ENCODE data around the gene DCHS2. TPM values are rescaled to one million over a fixed set of nuclear protein-coding genes. Genes with fewer than 3 reads are reported as not detected.

Gene DCHS2
- total RNA-seq, 1 experiment from 2014 or later = not detected

DNA sequence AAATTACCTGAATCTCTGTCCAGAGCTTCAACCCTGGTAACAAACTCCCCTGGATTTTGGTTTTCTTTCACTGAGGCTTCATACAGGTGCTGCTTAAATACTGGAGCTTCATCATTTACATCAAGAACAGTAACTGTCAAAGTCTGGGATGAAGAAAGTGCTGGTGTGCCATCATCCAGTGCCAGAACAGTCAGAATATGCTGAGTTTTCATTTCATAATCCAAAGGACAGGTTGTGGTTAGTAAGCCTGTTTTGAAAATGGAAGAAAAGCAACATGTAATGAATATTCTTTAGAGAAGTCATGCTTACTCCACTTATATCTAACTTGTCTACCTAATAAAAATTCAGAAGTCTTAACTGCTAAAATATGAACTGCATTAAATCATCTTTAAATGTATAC lies 175.9 kb downstream of the DCHS2 start:
- no peaks in the 10 kb centered on the region for H3K27me3 ChIP-seq (ENCODE audit: low read length)
- H3K4me2 ChIP-seq (ENCODE audit: low read depth, low read length, poor library complexity, severe bottlenecking) = no peak overlapping the region
- no peak for DNase-seq
- H4K20me1 ChIP-seq (ENCODE audit: insufficient read depth, low read depth, low read length) = no peaks in the 10 kb centered on the region
- H3K36me3 ChIP-seq (ENCODE audit: insufficient read depth, low read length) = no peaks in the 10 kb centered on the region
- H3K9ac ChIP-seq (ENCODE audit: low read length) = no peak overlapping the region
- no peak overlapping the region for H3K27ac ChIP-seq (ENCODE audit: low read length)
- H3K4me3 ChIP-seq (ENCODE audit: low read length) = no peak overlapping the region
- H3K79me2 ChIP-seq (ENCODE audit: low read length) = no peaks in the 10 kb centered on the region
- H2AFZ ChIP-seq (ENCODE audit: low read length) = no peak overlapping the region
- no peaks in the 10 kb centered on the region; the same call in 1 of the 2 replicates for H3K4me1 ChIP-seq (ENCODE audit: low read length)
- no peaks in the 10 kb centered on the region for H3K9me3 ChIP-seq (ENCODE audit: low read length)
- H3K9me2 ChIP-seq (replicated peaks; ENCODE audit: insufficient read depth, low read length) = no peaks in the 10 kb centered on the region

DNA sequence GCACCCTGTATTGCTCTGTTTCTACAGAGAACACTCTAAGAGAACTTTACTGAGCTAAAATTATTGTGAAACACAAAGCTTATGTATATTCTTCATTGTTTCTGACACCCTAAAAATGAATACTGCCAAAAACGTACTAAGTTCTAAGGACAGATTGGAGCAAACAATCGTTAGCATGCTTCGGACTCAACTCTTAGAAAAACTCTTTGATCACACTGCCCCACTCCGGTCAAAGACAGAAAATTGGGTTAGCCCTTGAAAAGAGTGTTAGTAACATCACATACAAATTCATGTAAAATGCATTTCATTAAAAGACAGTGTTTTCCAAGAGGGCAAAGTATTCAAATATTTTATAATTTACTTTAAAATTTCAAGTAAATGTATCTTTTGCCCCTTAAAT lies 177.4 kb downstream of the DCHS2 start:
- Histone ChIP-seq H3K4me1 (ENCODE audit: low read length) (no peaks in the 10 kb centered on the region; the same call in 1 of the 2 replicates), H3K9me3 (ENCODE audit: low read length) (no peaks in the 10 kb centered on the region), H3K9me2 (replicated peaks; ENCODE audit: insufficient read depth, low read length) (no peaks in the 10 kb centered on the region), H3K36me3 (ENCODE audit: insufficient read depth, low read length) (no peaks in the 10 kb centered on the region), H3K4me3 (ENCODE audit: low read length) (no peak overlapping the region), H3K4me2 (ENCODE audit: low read depth, low read length, poor library complexity, severe bottlenecking) (no peak overlapping the region), H2AFZ (ENCODE audit: low read length) (no peak overlapping the region), H3K9ac (ENCODE audit: low read length) (no peak overlapping the region), H3K27ac (ENCODE audit: low read length) (no peak overlapping the region), H4K20me1 (ENCODE audit: insufficient read depth, low read depth, low read length) (no peaks in the 10 kb centered on the region), H3K27me3 (ENCODE audit: low read length) (no peaks in the 10 kb centered on the region), H3K79me2 (ENCODE audit: low read length) (no peaks in the 10 kb centered on the region)
- peak; percentile 69 for DNase-seq

DNA sequence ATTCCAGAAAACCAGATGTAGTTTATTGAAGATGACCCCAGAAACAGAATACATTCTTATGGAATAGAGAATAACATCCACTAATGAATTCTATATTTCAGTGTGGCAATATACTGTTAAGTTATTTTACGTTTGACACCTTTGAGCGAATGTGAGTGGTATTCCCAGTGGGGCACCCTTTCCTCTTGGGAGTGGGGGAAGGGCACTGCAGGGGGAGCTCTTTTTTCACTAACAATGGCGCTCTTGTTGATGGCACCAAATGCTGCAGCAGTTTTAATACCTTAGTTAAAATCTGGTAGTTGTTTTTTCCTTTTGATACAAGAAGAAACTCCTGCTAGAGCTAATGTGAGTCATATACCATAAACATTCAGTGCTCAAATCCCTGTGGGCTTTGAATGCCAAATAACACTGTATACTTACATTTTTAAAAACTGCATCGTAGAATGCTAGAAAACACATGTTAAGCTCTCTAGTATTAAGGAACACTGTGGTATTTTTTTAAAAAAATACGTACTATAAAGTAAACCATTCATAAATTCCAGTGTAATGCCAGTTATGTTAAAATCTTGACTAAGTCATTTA lies 178.5 kb downstream of the DCHS2 start:
- no peaks in the 10 kb centered on the region for H3K79me2 ChIP-seq (ENCODE audit: low read length)
- no peaks in the 10 kb centered on the region for H3K9me2 ChIP-seq (replicated peaks; ENCODE audit: insufficient read depth, low read length)
- no peak overlapping the region for H2AFZ ChIP-seq (ENCODE audit: low read length)
- no peaks in the 10 kb centered on the region; the same call in 1 of the 2 replicates for H3K4me1 ChIP-seq (ENCODE audit: low read length)
- no peak overlapping the region for H3K27ac ChIP-seq (ENCODE audit: low read length)
- no peak overlapping the region for H3K9ac ChIP-seq (ENCODE audit: low read length)
- no peaks in the 10 kb centered on the region for H3K36me3 ChIP-seq (ENCODE audit: insufficient read depth, low read length)
- H3K4me2 ChIP-seq (ENCODE audit: low read depth, low read length, poor library complexity, severe bottlenecking) = no peak overlapping the region
- DNase-seq = no peak
- H4K20me1 ChIP-seq (ENCODE audit: insufficient read depth, low read depth, low read length) = no peaks in the 10 kb centered on the region
- no peaks in the 10 kb centered on the region for H3K9me3 ChIP-seq (ENCODE audit: low read length)
- no peaks in the 10 kb centered on the region for H3K27me3 ChIP-seq (ENCODE audit: low read length)
- H3K4me3 ChIP-seq (ENCODE audit: low read length) = no peak overlapping the region

DNA sequence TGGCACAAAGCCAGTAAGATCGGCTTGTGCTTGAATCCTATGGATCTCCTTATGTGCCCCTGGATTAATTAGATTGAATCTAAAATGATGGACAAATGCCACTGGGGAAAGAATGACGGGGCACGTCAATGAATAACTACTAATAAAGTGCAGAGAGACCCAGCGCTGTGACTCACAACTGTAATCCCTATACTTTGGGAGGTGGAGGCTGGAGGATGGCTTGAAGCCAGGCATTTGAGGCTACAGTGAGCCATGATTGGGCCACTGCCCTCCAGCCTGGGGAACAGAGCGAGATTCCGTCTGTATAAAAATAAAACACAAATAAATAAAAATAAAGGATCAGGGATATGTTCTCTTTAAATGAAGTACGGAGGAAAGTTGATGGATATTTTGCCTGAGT lies 179.4 kb downstream of the DCHS2 start:
- Histone ChIP-seq H2AFZ (ENCODE audit: low read length) (no peak overlapping the region), H3K27me3 (ENCODE audit: low read length) (no peaks in the 10 kb centered on the region), H3K4me2 (ENCODE audit: low read depth, low read length, poor library complexity, severe bottlenecking) (no peak overlapping the region), H3K9me2 (replicated peaks; ENCODE audit: insufficient read depth, low read length) (no peaks in the 10 kb centered on the region), H3K79me2 (ENCODE audit: low read length) (no peaks in the 10 kb centered on the region), H3K4me3 (ENCODE audit: low read length) (no peak overlapping the region), H3K36me3 (ENCODE audit: insufficient read depth, low read length) (no peaks in the 10 kb centered on the region), H4K20me1 (ENCODE audit: insufficient read depth, low read depth, low read length) (no peaks in the 10 kb centered on the region), H3K9ac (ENCODE audit: low read length) (no peak overlapping the region), H3K9me3 (ENCODE audit: low read length) (no peaks in the 10 kb centered on the region), H3K27ac (ENCODE audit: low read length) (no peak overlapping the region), H3K4me1 (ENCODE audit: low read length) (no peaks in the 10 kb centered on the region; the same call in 1 of the 2 replicates)
- DNase-seq = no peak

DNA sequence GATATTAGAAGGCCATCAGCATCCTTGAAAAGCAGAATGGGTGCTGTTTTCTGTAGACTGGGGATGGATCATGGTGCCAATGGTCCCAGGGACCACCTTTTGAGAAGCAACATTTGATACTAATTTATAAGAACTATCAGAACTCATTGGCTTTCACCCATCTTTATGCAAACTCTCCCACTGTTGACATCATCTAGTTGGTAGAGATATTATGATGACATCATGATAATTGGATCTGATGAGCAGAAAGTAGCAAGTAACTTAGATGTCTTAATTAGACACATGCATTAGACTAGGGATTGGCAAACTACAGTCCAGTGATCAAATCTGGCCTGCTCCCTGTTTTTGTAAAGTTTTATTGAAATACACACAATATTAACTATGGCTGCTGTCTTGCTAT lies 181.0 kb downstream of the DCHS2 start:
- Histone ChIP-seq H3K9ac (ENCODE audit: low read length) (no peak overlapping the region), H3K27me3 (ENCODE audit: low read length) (no peaks in the 10 kb centered on the region), H3K79me2 (ENCODE audit: low read length) (no peaks in the 10 kb centered on the region), H3K4me3 (ENCODE audit: low read length) (no peak overlapping the region), H3K4me2 (ENCODE audit: low read depth, low read length, poor library complexity, severe bottlenecking) (no peak overlapping the region), H3K9me2 (replicated peaks; ENCODE audit: insufficient read depth, low read length) (no peaks in the 10 kb centered on the region), H2AFZ (ENCODE audit: low read length) (no peak overlapping the region), H3K9me3 (ENCODE audit: low read length) (no peaks in the 10 kb centered on the region), H3K27ac (ENCODE audit: low read length) (no peak overlapping the region), H3K4me1 (ENCODE audit: low read length) (no peaks in the 10 kb centered on the region; the same call in 1 of the 2 replicates), H4K20me1 (ENCODE audit: insufficient read depth, low read depth, low read length) (no peaks in the 10 kb centered on the region), H3K36me3 (ENCODE audit: insufficient read depth, low read length) (no peaks in the 10 kb centered on the region)
- DNase-seq = no peak

DNA sequence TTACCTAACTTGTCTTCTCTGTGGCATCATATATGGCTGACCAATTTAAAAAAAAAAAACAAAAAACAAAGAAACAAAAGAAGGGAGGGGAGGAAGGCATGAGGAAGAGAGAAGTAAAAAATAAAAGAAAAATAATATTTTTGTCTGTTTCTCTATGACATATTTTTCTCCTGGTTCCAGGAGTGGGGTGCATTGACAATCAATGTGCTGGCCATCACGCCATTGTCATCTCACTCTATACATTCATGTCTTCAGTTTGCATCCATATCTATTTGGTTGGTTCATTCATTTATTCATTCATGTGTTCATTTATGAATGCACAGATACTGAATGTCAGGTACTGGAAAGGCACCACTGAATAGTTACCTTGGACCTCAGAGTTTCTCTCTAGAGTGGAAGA lies 183.4 kb downstream of the DCHS2 start:
- no peak overlapping the region for H2AFZ ChIP-seq (ENCODE audit: low read length)
- no peak for DNase-seq
- no peak overlapping the region for H3K9ac ChIP-seq (ENCODE audit: low read length)
- H3K27ac ChIP-seq (ENCODE audit: low read length) = no peak overlapping the region
- H3K27me3 ChIP-seq (ENCODE audit: low read length) = no peaks in the 10 kb centered on the region
- no peak overlapping the region for H3K4me2 ChIP-seq (ENCODE audit: low read depth, low read length, poor library complexity, severe bottlenecking)
- no peaks in the 10 kb centered on the region for H3K9me3 ChIP-seq (ENCODE audit: low read length)
- no peak overlapping the region for H3K4me3 ChIP-seq (ENCODE audit: low read length)
- H3K36me3 ChIP-seq (ENCODE audit: insufficient read depth, low read length) = no peaks in the 10 kb centered on the region
- H4K20me1 ChIP-seq (ENCODE audit: insufficient read depth, low read depth, low read length) = no peaks in the 10 kb centered on the region
- no peaks in the 10 kb centered on the region; the same call in 1 of the 2 replicates for H3K4me1 ChIP-seq (ENCODE audit: low read length)
- no peaks in the 10 kb centered on the region for H3K9me2 ChIP-seq (replicated peaks; ENCODE audit: insufficient read depth, low read length)
- no peaks in the 10 kb centered on the region for H3K79me2 ChIP-seq (ENCODE audit: low read length)

DNA sequence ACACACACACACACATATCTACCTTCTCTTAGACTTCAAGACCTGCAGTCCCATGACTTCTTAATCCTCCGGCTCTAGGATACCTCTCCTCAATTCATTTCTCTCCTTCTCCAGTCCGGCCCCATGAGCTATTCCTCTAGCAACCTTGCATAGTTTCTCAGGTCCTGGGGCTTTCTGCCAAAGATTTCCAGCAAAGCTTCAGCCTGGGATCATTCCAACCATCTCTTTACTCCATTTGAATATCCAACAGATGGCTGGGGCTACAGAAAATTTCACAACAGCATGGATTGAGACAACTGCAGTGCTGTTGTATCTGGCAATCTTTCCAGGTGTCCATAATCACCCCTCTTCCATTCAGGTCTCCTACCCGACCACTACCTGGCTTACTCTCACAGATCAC lies 184.1 kb downstream of the DCHS2 start:
- Histone ChIP-seq H4K20me1 (ENCODE audit: insufficient read depth, low read depth, low read length) (no peaks in the 10 kb centered on the region), H3K9me3 (ENCODE audit: low read length) (no peaks in the 10 kb centered on the region), H3K4me1 (ENCODE audit: low read length) (no peaks in the 10 kb centered on the region), H2AFZ (ENCODE audit: low read length) (no peak overlapping the region), H3K9me2 (replicated peaks; ENCODE audit: insufficient read depth, low read length) (no peaks in the 10 kb centered on the region), H3K27me3 (ENCODE audit: low read length) (no peaks in the 10 kb centered on the region), H3K4me3 (ENCODE audit: low read length) (no peak overlapping the region), H3K9ac (ENCODE audit: low read length) (no peak overlapping the region), H3K27ac (ENCODE audit: low read length) (no peak overlapping the region), H3K36me3 (ENCODE audit: insufficient read depth, low read length) (no peaks in the 10 kb centered on the region), H3K4me2 (ENCODE audit: low read depth, low read length, poor library complexity, severe bottlenecking) (no peak overlapping the region), H3K79me2 (ENCODE audit: low read length) (no peaks in the 10 kb centered on the region)
- DNase-seq = no peak

DNA sequence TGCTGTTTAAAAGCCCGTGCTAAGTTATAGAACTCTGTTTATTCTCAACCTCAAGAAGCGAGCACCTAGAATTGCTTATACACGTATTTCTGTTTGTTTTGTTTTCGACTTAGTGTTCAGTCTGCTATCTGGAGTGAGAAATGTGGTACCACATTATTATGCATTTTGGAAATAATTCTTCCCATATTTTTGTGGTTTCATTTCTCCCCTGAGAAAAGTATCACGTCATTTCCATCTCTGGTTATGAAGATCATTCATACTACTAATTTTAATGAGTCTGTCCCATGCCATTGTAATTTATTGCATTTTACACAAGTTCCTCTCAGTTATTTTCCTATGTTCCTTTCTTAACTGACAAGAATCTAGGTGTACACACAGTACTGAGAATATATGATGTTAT lies 186.0 kb downstream of the DCHS2 start:
- Histone ChIP-seq H3K4me2 (ENCODE audit: low read depth, low read length, poor library complexity, severe bottlenecking) (no peak overlapping the region), H3K4me3 (ENCODE audit: low read length) (no peak overlapping the region), H3K27ac (ENCODE audit: low read length) (no peak overlapping the region), H3K79me2 (ENCODE audit: low read length) (no peaks in the 10 kb centered on the region), H3K27me3 (ENCODE audit: low read length) (no peaks in the 10 kb centered on the region), H3K9me2 (replicated peaks; ENCODE audit: insufficient read depth, low read length) (no peaks in the 10 kb centered on the region), H4K20me1 (ENCODE audit: insufficient read depth, low read depth, low read length) (no peaks in the 10 kb centered on the region), H2AFZ (ENCODE audit: low read length) (no peak overlapping the region), H3K9me3 (ENCODE audit: low read length) (no peaks in the 10 kb centered on the region), H3K4me1 (ENCODE audit: low read length) (no peaks in the 10 kb centered on the region), H3K9ac (ENCODE audit: low read length) (no peak overlapping the region), H3K36me3 (ENCODE audit: insufficient read depth, low read length) (no peaks in the 10 kb centered on the region)
- DNase-seq = no peak

DNA sequence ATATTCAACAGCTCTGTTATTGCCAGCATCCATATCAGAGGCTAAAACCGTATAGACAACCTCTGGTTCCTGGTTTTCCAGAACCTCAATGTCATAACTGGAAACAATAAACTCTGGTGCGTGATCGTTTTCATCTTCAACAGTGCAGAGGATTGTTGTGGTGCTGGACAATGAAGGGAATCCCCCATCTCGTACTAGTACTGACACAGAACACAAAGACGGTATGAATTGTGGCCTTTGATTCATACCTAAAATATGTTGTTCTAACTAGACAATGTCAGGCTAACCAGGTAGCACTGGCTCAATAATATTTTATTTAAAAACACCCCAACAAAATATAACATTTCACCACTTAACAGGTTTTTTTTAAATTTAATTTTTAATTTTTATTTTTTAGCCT lies 186.9 kb downstream of the DCHS2 start:
- Histone ChIP-seq H3K9ac (ENCODE audit: low read length) (no peak overlapping the region), H3K4me1 (ENCODE audit: low read length) (no peaks in the 10 kb centered on the region), H2AFZ (ENCODE audit: low read length) (no peak overlapping the region), H3K4me3 (ENCODE audit: low read length) (no peak overlapping the region), H3K9me2 (replicated peaks; ENCODE audit: insufficient read depth, low read length) (no peaks in the 10 kb centered on the region), H3K79me2 (ENCODE audit: low read length) (no peaks in the 10 kb centered on the region), H3K36me3 (ENCODE audit: insufficient read depth, low read length) (no peaks in the 10 kb centered on the region), H3K9me3 (ENCODE audit: low read length) (no peaks in the 10 kb centered on the region), H3K27me3 (ENCODE audit: low read length) (no peaks in the 10 kb centered on the region), H3K4me2 (ENCODE audit: low read depth, low read length, poor library complexity, severe bottlenecking) (no peak overlapping the region), H4K20me1 (ENCODE audit: insufficient read depth, low read depth, low read length) (no peaks in the 10 kb centered on the region), H3K27ac (ENCODE audit: low read length) (no peak overlapping the region)
- no peak for DNase-seq
